ENCODE measurements around the gene LTA.
"Not testable (repeated sequence)": the region's sequence is repeated elsewhere in the genome, so short reads cannot be mapped to it uniquely, and the experiment has no call there.

LTA gene

GRCh38 chr6:31586599-31587281 lies 14.7 kb downstream of the LTA start:
- no peak overlapping the region for H3K27ac ChIP-seq (ENCODE audit: low read depth, low read length)
- H3K9me3 ChIP-seq (ENCODE audit: control insufficient read depth in 5 of 5, low read length in 5 of 5), result no peaks in the 10 kb centered on the region
- H3K4me1 ChIP-seq (ENCODE audit: control insufficient read depth in 5 of 5, insufficient read depth in 5 of 5, low read length in 5 of 5), result peaks cover 4 to 54% (median 20%) of the 10 kb centered on the region in 5 donors
- H3K4me3 ChIP-seq (ENCODE audit: low read depth in 1 of 5, low read length in 5 of 5), result peak overlapping the region in 2 of 5 donors; percentile 8 to 23
- H3K36me3 ChIP-seq (ENCODE audit: control insufficient read depth in 5 of 5, insufficient read depth in 5 of 5, low read length in 5 of 5), result no peaks in the 10 kb centered on the region
- peaks cover 0 to 9% (median 5%) of the 10 kb centered on the region in 5 donors for H3K27me3 ChIP-seq (ENCODE audit: control insufficient read depth in 5 of 5, insufficient read depth in 4 of 5, low read length in 5 of 5)
- H3K9ac ChIP-seq (ENCODE audit: low read length in 5 of 5), result peak overlapping the region in 1 of 5 donors; percentile 38

GRCh38 chr6:31587791-31588777 lies 16.0 kb downstream of the LTA start:
- H3K36me3 ChIP-seq (ENCODE audit: control insufficient read depth in 5 of 5, insufficient read depth in 5 of 5, low read length in 5 of 5), result no peaks in the 10 kb centered on the region
- H3K4me3 ChIP-seq (ENCODE audit: low read depth in 1 of 5, low read length in 5 of 5), result no peak overlapping the region
- H3K27me3 ChIP-seq (ENCODE audit: control insufficient read depth in 5 of 5, insufficient read depth in 4 of 5, low read length in 5 of 5), result peaks cover 0 to 8% (median 5%) of the 10 kb centered on the region in 5 donors
- H3K9ac ChIP-seq (ENCODE audit: low read length in 5 of 5), result peak overlapping the region in 1 of 5 donors; percentile 30
- no peak overlapping the region for H3K27ac ChIP-seq (ENCODE audit: low read depth, low read length)
- no peaks in the 10 kb centered on the region for H3K9me3 ChIP-seq (ENCODE audit: control insufficient read depth in 5 of 5, low read length in 5 of 5)
- H3K4me1 ChIP-seq (ENCODE audit: control insufficient read depth in 5 of 5, insufficient read depth in 5 of 5, low read length in 5 of 5), result peaks cover 0 to 42% (median 14%) of the 10 kb centered on the region in 5 donors

DNA sequence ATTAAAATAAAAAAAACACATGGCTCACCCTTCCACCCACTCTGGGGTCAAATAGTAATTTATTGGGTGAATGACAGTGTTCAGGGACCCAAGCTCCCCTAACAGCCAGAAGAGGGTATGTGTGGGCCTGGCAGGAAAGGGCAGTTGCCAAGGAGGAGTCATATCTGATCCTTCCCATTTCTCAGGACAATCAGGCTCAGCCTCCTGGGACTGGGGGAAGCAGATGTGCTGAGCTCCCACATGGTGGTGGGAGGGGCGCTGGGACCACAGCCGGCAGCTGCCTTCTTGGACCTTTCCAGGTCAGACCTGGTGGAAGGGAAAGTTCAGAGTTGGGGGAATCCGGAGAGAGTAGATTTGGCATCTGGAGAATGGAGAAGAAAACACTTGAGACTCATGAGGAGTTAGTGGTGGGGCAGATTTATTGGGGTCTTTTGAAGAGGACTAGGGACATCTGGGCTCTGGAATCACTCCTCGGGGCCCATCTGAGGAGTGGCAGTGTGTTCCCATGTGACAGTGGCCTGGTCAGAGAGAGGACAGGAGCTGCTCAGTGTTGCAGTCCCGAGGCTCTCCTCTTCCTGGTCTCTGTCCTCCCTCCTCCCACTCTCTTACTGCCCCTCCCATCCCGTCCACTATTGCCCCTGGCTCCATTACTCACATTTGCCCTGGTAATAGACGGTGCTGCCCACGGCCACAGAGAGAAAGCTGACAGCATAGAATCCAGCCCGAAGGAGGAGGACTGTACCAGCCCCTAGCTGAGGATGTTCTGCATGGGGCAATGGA lies 17.0 kb downstream of the LTA start:
- Histone ChIP-seq H3K4me3 (ENCODE audit: low read depth in 1 of 5, low read length in 5 of 5) (no peak overlapping the region), H3K4me1 (ENCODE audit: control insufficient read depth in 5 of 5, insufficient read depth in 5 of 5, low read length in 5 of 5) (peaks cover 0 to 42% (median 14%) of the 10 kb centered on the region in 5 donors), H3K36me3 (ENCODE audit: control insufficient read depth in 5 of 5, insufficient read depth in 5 of 5, low read length in 5 of 5) (no peaks in the 10 kb centered on the region), H3K27ac (ENCODE audit: low read depth, low read length) (no peak overlapping the region), H3K9ac (ENCODE audit: low read length in 5 of 5) (peak overlapping the region in 1 of 5 donors; percentile 30), H3K9me3 (ENCODE audit: control insufficient read depth in 5 of 5, low read length in 5 of 5) (no peaks in the 10 kb centered on the region), H3K27me3 (ENCODE audit: control insufficient read depth in 5 of 5, insufficient read depth in 4 of 5, low read length in 5 of 5) (peaks cover 0 to 8% (median 5%) of the 10 kb centered on the region in 5 donors)

DNA sequence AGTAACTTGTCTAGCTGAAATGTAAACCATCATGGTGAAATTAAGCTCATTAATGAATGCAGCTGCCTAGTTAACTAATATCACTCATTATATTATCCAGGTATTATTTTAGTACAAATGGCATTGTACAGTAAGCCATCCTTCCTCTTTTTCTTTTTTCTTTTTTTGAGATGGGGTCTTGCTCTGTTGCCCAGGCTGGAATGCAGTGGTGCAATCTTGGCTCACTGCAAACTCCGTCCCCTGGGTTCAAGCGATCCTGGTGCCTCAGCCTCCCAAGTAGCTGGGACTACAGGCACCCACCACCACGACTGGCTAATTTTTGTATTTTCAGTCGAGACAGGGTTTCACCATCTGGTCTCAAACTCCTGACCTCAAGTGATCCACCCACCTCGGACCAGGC lies 18.6 kb downstream of the LTA start:
- not testable (repeated sequence) for H3K36me3 ChIP-seq (ENCODE audit: control insufficient read depth in 5 of 5, insufficient read depth in 5 of 5, low read length in 5 of 5); H3K27me3 ChIP-seq (ENCODE audit: control insufficient read depth in 5 of 5, insufficient read depth in 4 of 5, low read length in 5 of 5); H3K4me3 ChIP-seq (ENCODE audit: low read depth in 1 of 5, low read length in 5 of 5); H3K27ac ChIP-seq (ENCODE audit: low read depth, low read length); H3K9ac ChIP-seq (ENCODE audit: low read length in 5 of 5); H3K9me3 ChIP-seq (ENCODE audit: control insufficient read depth in 5 of 5, low read length in 5 of 5)
- peaks cover 0 to 30% (median 7%) of the 10 kb centered on the region in 5 donors for H3K4me1 ChIP-seq (ENCODE audit: control insufficient read depth in 5 of 5, insufficient read depth in 5 of 5, low read length in 5 of 5)

GRCh38 chr6:31592396-31592771 lies 20.3 kb downstream of the LTA start:
- no peak overlapping the region for H3K27ac ChIP-seq (ENCODE audit: low read depth, low read length)
- no peaks in the 10 kb centered on the region for H3K36me3 ChIP-seq (ENCODE audit: control insufficient read depth in 5 of 5, insufficient read depth in 5 of 5, low read length in 5 of 5)
- H3K27me3 ChIP-seq (ENCODE audit: control insufficient read depth in 5 of 5, insufficient read depth in 4 of 5, low read length in 5 of 5), result no peaks in the 10 kb centered on the region
- no peak overlapping the region for H3K9ac ChIP-seq (ENCODE audit: low read length in 5 of 5)
- no peak overlapping the region for H3K4me3 ChIP-seq (ENCODE audit: low read depth in 1 of 5, low read length in 5 of 5)
- no peaks in the 10 kb centered on the region for H3K9me3 ChIP-seq (ENCODE audit: control insufficient read depth in 5 of 5, low read length in 5 of 5)
- peaks cover 0 to 13% (median 3%) of the 10 kb centered on the region in 5 donors for H3K4me1 ChIP-seq (ENCODE audit: control insufficient read depth in 5 of 5, insufficient read depth in 5 of 5, low read length in 5 of 5)

DNA sequence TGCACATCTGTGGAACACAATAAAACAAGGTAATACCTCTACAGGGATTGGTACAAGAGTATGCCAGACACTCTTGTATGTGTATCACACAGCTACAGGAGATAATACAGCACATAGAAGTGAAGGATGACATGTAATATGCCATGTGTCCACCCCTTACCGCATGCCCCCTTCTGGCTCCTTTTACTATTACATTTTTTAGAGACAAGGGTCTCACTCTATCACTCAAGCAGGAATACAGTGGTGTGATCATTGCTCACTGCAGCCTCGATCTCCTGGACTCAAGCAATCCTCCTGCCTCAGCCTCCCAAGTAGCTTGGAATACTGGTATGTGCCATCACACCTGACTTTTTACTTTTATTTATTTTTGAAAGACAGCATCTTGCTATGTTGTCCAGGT lies 24.9 kb downstream of the LTA start:
- no peak overlapping the region for H3K4me3 ChIP-seq (ENCODE audit: low read depth in 1 of 5, low read length in 5 of 5)
- no peak overlapping the region for H3K9ac ChIP-seq (ENCODE audit: low read length in 5 of 5)
- H3K27ac ChIP-seq (ENCODE audit: low read depth, low read length), result no peak overlapping the region
- H3K27me3 ChIP-seq (ENCODE audit: control insufficient read depth in 5 of 5, insufficient read depth in 4 of 5, low read length in 5 of 5), result no peaks in the 10 kb centered on the region
- no peaks in the 10 kb centered on the region for H3K36me3 ChIP-seq (ENCODE audit: control insufficient read depth in 5 of 5, insufficient read depth in 5 of 5, low read length in 5 of 5)
- H3K9me3 ChIP-seq (ENCODE audit: control insufficient read depth in 5 of 5, low read length in 5 of 5), result no peaks in the 10 kb centered on the region
- H3K4me1 ChIP-seq (ENCODE audit: control insufficient read depth in 5 of 5, insufficient read depth in 5 of 5, low read length in 5 of 5), result peaks cover 0 to 3% (median 0%) of the 10 kb centered on the region in 5 donors

- H3K27ac ChIP-seq (ENCODE audit: low read depth, low read length), result no peak overlapping the region
- no peaks in the 10 kb centered on the region for H3K9me3 ChIP-seq (ENCODE audit: control insufficient read depth in 5 of 5, low read length in 5 of 5)
- H3K4me1 ChIP-seq (ENCODE audit: control insufficient read depth in 5 of 5, insufficient read depth in 5 of 5, low read length in 5 of 5), result no peaks in the 10 kb centered on the region
These were observed 35.2 kb downstream of the LTA start for GRCh38 chr6:31607317-31607716.

DNA sequence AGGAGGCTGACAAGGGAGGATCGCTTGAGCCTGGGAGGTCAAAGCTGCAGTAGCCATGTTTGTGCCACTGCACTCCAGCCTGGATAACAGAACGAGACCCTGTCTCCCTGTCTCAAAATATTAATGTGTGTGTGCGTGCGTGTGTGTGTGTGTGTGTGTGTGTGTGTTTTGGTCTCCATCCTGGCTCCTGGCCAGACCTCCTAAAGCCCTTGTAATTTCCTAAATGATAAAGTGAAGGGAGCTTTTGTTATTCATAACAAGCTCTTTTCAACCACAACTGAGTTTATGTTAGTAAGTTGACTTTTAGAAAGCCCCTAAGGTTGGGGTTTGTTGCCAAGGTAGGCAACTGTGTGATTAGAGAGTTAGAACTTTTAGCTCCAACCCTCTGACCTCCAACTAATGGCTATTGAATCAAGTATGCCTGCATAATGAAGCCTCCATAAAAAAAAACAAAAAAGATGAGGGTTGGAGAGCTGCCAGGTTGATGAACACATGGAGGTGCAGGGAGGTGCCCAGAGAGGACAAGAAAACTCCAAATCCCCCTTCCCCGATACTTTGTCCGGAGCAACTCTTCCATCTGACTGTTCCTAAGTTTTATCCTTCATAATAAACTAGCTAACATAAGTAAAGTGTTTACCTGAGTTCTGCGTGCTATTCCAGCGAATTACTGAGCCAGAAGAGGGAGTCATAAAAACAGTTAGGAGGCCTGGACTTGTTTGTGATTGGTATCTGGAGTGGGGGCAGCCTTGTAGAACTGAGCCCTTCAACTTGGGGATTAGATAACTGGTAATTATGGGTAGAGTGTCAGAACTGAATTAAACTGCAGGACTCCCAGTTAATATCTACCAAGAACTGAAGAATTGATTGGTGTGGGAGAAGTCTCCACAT lies 37.7 kb downstream of the LTA start:
- Histone ChIP-seq H3K27ac (ENCODE audit: low read depth, low read length) (no peak overlapping the region), H3K36me3 (ENCODE audit: control insufficient read depth in 5 of 5, insufficient read depth in 5 of 5, low read length in 5 of 5) (no peaks in the 10 kb centered on the region), H3K4me1 (ENCODE audit: control insufficient read depth in 5 of 5, insufficient read depth in 5 of 5, low read length in 5 of 5) (no peaks in the 10 kb centered on the region), H3K9me3 (ENCODE audit: control insufficient read depth in 5 of 5, low read length in 5 of 5) (no peaks in the 10 kb centered on the region), H3K27me3 (ENCODE audit: control insufficient read depth in 5 of 5, insufficient read depth in 4 of 5, low read length in 5 of 5) (no peaks in the 10 kb centered on the region), H3K4me3 (ENCODE audit: low read depth in 1 of 5, low read length in 5 of 5) (no peak overlapping the region), H3K9ac (ENCODE audit: low read length in 5 of 5) (no peak overlapping the region)

More at GRCh38 chr6:31607317-31607716, 35.2 kb downstream of the LTA start:
- no peaks in the 10 kb centered on the region for H3K27me3 ChIP-seq (ENCODE audit: control insufficient read depth in 5 of 5, insufficient read depth in 4 of 5, low read length in 5 of 5)
- H3K9ac ChIP-seq (ENCODE audit: low read length in 5 of 5), result no peak overlapping the region
- H3K4me3 ChIP-seq (ENCODE audit: low read depth in 1 of 5, low read length in 5 of 5), result no peak overlapping the region
- H3K36me3 ChIP-seq (ENCODE audit: control insufficient read depth in 5 of 5, insufficient read depth in 5 of 5, low read length in 5 of 5), result no peaks in the 10 kb centered on the region

GRCh38 chr6:31610968-31611367 lies 38.9 kb downstream of the LTA start:
- H3K9ac ChIP-seq (ENCODE audit: low read length in 5 of 5), result no peak overlapping the region
- peaks cover 0 to 3% (median 0%) of the 10 kb centered on the region in 5 donors for H3K4me1 ChIP-seq (ENCODE audit: control insufficient read depth in 5 of 5, insufficient read depth in 5 of 5, low read length in 5 of 5)
- H3K9me3 ChIP-seq (ENCODE audit: control insufficient read depth in 5 of 5, low read length in 5 of 5), result no peaks in the 10 kb centered on the region
- no peak overlapping the region for H3K4me3 ChIP-seq (ENCODE audit: low read depth in 1 of 5, low read length in 5 of 5)
- no peak overlapping the region for H3K27ac ChIP-seq (ENCODE audit: low read depth, low read length)
- no peaks in the 10 kb centered on the region for H3K27me3 ChIP-seq (ENCODE audit: control insufficient read depth in 5 of 5, insufficient read depth in 4 of 5, low read length in 5 of 5)
- H3K36me3 ChIP-seq (ENCODE audit: control insufficient read depth in 5 of 5, insufficient read depth in 5 of 5, low read length in 5 of 5), result no peaks in the 10 kb centered on the region
